NCI-H146 treated with DMSO at 0.1 percent for 48 hours (cell line): ENCODE results near the gene REEP2.
A peak's percentile ranks its signal among the peaks of the same experiment; 100 is the strongest.

Source experiments
- DNase-seq: peaks from one replicate; lab custom pipeline; 2025; ENCODE audit not compliant: unreplicated experiment; lab: John Stamatoyannopoulos, UW

The REEP2 gene

DNA sequence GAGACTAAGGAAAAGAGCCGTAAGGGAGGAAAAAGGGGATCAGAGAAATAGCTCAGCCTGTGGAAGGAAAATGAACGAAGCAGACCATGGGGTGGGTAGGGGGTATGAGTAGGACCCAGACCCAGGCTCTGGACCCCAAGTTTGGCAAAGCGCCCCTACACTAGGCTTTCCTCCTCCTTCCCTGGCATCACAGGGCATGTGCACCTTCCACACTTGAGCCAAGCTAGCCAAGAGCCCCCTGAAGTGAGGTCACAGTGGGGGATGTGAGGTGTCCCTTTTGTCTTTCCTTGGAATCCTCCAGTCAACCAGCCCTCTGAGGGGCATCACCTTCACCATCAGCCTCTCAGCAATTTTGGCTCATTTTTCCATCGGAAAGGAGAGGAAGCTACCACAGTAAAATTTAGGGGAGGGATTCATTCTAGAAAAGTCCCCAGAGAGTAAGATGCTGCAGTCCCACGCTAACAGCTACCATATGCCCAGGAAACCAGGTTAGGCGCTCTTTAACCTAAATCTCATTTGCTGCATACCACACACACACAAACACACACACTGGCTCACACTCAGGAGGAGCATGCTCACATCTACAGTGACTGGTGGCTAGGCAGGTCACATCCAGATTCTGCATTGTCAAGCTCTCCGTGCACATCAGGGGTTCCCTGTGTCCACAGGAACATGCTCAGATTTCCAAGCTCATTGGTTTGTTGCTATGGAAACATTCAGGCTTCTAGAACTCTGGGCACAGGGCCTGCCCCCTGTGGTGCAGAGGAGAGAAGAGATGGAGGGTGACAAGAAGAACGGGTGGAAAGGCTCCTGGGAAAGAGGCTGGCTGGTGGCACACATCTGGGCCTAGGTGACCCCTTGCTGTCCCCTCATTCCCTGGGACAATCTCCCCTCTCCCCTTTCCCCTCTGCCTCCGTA, 9.9 kb downstream of the REEP2 start:
- DNase-seq: peak; percentile 82

DNA sequence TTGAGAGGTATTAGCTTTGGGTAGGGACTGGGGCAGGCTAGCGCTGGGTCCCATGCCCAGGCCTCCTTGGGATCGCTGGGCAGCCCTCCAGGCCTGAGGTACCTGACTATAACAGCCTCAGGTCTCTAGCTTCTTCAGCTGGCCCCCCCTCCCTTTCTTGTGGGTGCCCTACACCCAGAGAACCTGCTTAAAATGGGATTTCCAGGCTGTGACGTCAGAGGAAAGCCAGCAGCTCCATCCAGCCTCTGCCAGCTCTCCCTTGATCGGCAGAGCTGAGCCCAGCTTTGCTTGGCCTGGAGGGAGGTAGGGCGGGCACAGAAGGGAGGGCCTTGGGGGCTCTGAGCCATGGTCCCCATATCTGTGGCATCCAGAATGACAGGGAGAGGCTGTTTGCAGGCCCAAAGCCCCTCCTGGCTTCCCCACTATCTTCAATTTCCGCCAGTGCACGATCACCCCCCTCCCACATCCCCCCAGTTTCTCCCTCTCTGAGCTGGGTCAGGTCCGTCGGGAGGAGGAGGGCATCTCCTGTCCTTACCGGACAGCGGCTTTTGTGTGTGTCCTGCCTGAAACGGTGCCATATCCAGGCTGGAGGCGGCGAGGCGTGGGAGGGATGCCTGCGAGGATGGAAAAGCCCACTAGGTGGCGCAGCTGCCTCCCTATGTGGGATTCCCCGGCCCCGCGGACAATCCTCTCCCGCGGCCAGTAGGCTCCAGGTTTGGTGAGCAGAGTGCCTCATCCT, 10.8 kb downstream of the REEP2 start:
- peak; percentile 35 for DNase-seq

DNA sequence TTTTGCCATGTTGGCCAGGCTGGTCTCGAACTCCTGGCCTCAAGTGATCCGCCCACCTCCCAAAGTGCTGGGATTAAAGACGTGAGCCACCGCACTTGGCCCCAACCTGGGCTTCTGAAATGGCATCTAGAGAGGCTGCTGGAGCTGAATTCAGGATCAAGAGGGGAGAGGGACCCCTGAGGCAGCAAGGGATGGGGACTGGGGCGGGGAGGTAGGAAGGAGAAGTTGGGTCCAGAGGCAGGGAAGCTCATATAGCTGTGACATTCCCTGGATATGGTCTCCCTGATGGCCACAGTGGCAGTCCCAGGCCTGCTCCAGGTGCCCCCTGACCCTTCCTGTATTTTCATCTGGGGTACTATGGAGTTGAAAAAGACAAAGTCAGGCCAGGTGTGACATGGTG, 12.1 kb downstream of the REEP2 start:
- no peak for DNase-seq

DNA sequence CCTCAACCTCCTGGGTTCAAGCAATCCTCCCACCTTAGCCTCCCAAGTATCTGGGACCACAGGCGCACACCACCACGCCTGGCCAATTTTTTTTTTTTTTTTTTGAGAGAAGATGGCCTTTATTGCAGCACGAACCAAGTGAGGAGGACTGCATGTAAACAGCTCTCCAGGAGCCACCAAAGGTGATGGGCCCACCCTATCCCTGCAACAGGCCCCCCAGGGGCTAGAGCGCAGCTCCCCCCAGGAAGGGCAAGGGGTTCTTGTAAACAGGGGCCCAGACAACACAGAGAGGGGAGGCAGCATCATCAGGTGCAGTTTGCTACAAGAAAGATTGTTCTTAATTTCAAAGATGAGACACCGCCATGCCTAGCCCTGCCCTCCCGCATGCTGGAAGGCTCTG, 13.9 kb downstream of the REEP2 start:
- no peak for DNase-seq

DNA sequence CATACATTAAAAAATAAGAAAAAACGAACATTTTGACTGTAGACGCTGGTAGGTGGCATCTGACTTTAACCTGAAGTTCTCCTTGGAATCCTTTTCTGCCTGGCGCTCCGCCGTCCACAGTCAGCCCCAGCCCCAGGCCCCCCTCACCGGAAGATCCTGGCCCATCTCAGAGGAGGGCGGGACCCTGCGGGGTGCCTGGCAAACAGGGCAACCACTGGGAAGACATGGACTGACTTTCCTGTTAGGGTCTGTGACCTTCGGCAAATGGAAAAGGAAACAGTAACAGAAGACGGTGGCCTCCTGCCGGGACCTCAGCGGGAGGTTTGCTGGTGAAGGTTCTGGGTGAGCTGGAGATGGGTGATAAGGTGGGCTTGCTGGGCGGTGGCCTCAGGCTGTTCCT, 14.7 kb downstream of the REEP2 start:
- DNase-seq: no peak

DNA sequence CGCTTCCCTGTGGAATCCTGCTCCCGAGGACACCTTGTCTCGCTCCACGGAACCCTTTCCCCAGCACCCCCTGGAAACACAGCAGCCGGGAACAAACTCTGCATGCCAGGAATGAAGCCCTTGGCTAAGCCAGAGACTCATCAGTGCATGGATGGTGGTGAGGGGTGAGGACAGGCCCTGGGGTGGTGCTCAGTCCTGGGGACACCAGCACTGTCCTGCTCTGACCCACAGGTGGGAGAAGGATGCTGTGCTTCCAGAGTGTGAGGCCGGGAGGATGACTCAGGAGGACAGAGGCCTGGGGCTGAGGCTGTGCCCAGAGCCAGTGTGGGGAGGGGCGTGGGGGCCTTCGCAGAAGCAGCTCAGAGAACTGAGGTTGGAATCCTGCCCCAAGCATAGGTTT, 15.3 kb downstream of the REEP2 start:
- no peak for DNase-seq

DNA sequence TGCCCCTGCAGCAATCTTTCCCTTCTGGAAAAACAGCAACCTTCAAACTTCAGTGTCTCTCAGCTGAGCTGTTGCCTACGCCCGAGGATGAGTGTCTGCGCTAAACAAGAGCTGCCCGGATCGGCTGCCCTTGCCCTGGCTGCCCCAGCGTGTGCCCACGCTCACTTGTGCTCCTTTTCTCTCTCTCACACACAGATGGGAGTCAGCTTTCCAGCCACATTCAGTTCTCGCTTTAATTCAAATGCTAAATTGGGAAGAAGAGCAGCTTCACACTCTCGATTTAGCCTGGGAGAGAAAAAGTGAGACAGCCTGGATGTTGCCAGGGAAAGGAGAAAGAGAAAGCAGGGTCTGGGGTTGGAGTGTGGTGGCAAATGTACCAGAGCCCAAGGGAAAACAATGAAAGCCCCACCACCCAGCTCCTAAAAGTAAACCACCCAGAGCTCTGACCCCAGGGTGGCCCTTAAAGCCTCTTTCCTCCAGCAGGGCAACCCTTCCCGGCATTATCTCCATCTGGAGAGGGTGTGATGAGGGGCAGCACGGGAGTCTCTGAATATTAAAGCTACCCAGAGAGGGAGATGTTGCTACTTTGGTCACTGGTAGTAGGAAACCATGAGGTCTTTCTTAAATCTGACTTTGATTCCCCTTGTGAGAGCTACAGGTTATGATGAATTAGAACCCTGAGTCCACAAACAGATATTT, 16.5 kb downstream of the REEP2 start:
- no peak for DNase-seq

DNA sequence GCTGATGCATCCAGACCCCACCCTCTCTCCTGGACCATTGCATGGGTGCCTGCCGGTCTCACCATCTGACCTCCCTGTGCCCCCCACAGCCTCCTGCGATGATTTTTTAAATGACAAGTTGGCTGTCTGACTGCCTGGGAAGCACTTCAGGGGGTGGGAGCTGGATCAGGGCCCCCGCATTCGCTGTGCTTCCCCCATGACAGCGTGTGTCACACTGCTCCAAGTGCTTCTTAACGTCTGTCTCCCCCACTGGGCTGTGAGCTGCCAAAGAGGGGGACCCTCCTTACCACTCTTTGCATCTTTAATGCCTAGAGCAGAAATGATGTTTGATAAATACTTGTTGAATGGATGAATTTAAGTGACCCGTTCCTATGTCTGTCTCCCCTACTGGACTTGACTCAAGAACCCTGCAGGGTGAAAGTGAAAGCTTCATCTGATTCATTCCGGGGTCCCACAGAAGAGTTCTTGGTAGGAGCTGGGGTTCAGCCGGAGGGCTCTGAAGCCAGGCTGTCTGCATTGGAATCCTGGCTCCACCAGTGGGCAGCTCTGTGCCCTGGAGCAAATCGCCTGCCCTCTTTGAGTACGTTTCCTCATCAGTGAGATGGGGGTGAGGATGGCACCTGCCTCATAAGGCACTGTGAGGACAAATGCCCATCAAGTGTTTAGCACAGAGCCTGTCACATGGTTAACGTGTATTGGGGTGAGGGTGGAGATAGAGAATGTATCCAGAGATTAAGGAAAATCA, 18.8 kb downstream of the REEP2 start:
- DNase-seq: no peak

DNA sequence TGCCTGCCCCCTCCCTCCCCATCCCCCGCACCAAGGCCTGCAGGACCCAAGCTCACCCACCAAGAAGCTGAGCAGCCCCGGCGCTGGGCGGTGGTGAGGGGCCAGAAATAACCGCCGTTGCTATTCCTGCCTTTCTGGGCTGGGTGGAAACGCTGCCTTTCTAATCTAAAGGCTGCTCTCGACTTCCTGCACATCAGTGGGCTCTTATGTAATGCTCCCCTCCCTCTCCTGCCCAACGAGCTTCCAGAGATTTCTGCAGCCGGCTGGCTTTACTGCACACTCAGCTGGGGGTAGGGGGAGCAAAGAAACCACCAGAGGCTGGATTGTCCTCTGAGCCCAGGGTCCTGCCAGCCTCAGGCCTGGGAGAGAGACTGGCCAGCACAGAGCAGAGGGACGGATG, 19.5 kb downstream of the REEP2 start:
- no peak for DNase-seq

DNA sequence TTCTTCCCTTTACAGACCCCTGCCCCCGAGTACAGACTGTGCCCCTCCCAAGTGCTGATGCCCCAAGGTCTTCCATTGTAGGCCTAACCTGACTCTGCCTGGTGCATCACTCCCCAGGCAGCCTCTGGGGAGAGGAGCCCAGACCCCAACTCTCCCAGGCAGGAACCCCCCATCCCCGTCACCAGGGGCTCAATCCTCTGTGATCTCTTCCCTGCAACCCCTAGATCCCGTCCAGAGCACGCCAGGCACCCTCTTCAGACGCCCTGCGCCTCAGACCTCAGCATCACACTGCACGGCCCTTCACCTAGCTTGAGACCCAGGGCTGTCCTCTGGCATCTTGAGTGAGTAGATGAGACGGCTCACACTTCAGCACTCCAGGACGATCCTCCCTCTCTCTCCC, 20.0 kb downstream of the REEP2 start:
- DNase-seq: no peak

DNA sequence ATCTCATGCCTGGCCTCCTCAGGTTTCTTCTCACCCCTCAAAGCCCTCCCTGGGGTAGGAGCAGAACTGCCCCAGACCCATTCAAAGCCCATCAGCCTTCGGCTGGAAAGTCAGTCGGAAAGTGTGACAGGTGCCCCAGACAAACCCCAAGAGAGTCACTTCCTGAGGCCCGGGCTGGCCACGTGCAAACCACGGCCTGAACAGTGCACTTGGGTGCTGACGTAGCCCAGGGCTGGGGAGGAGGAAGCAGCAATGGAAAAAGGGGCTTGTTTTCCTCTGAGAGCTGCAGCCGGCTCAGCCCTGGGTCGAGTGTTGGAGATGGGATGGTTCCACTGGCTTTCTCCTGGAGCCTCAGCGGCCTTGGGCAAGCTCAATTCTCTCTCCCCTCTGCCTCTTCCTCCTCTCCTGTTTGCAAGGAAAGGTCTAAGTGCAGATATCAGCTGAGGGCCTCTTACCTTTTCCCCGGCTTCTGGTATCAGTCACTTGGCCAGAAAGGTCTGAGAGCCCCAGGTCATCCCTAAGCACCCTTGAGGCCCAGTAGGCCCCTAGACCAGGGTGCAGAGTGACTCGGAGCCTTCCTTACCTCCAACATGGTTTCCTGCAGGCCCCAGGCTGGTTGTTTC, 20.6 kb downstream of the REEP2 start:
- DNase-seq: no peak

DNA sequence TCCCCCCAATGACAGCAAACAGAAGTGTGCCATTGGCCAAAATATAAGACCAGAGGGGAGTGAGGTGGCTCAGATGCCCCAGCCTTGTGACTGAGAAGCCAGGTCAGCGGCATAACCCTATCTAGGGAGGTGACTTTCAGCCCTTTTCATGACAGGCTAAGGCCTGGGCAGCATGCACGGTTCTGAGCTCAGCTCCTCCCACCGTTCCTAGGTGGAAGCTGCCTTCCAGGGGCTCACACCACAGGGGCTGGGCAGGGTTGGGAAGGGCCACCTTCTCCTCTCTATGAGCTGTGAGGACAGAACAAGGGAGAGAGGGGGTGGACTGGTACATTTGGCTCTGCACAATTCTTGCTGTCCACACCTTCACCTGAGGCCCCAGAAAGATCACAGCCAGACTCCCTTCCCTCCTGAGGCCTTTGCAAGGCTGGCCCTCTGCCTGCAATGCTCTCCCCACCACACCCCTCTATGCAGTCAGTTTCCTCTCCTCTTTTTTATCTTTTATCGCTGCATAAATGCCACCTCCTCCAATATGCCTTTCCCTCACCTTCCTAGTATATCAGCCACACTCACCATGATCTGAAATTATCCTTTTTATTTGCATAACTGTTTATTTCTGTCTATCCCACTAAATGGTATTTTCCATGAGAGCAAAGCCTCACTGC, 21.3 kb downstream of the REEP2 start:
- DNase-seq: no peak

DNA sequence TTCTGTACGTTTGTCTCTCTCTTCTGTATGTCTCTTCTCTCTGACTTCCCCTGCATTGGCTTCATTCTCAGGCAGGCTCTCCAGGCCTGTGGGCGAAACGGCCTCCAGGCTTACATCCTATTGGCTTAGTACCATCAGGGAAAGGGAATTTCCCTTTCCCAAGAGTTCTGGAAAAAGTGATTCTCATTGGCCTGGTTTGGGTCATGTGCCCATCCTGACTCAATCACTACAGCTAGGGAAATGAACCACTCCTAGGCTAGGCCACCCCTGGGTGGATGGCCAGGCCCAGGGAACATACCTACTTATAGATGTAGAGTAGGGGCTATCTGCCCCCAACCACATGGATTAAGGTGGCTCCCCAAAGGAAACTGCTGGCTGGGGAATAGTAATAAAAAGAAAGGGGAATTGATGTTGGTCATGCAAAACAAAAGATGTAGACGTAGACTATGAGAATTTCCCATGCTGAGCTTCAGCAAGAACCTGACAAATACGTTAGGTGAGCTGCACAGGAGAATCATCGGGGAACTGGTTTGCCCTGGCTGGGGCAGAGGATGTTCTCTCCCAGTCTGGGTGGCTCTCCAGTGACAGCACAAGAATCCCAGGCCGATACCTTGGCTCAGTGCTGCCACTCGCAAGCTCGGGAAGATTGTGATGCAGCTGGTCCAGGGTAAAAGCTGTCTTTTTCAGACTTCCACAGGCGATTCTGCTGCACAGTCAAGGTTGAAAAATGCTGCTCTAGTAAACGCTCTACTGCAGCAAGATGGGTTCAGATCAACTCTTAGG, 22.7 kb downstream of the REEP2 start:
- DNase-seq: no peak

DNA sequence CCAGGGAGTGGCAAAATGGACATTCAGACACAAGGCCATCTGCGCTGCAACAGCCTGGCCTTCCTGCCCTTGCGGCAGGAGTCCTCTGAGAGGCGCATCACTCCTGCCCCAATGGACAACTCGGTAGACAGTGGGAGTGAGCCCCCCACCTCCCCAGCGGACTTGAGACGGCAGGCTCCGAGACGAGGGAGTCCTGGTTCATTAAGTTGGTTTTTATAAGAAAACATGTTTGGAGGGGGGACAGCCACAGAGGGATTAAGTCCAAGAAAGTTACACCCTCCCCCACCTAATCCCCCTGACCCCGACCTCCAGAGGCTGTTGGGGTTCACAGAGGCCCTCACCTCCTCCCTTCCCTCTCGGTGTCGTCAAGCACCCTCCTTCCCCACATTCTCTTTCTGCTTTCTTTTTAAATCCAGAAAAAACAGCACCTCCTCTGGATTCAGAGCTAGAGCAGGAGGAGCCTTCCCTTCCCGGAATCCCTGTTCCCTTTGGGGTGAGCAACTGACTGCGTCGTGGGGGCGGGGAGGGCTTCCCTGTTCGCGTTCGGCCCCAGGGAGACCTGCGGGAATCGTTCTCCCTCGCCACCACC, 24.7 kb downstream of the REEP2 start:
- DNase-seq: no peak

DNA sequence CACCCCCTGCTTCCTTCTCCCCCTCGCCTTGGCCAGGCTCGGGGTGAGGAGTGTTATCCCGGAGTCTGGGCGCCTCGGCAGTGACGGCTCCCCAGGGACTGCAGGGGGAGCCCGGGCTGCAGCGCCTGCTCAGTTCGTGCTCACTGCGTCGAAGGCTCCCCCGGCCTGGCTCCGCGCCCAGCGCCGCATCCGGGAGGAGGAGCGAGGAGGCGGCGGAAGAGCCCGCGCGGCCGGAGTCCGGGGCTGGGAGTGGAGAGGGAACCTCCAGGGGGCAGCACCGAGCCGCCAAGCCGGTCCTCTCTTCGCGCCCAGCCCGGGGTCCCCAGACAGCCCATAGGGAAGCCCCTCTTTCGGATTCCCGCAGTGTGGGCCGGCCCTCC, 25.1 kb downstream of the REEP2 start:
- DNase-seq: peak; percentile 74

DNA sequence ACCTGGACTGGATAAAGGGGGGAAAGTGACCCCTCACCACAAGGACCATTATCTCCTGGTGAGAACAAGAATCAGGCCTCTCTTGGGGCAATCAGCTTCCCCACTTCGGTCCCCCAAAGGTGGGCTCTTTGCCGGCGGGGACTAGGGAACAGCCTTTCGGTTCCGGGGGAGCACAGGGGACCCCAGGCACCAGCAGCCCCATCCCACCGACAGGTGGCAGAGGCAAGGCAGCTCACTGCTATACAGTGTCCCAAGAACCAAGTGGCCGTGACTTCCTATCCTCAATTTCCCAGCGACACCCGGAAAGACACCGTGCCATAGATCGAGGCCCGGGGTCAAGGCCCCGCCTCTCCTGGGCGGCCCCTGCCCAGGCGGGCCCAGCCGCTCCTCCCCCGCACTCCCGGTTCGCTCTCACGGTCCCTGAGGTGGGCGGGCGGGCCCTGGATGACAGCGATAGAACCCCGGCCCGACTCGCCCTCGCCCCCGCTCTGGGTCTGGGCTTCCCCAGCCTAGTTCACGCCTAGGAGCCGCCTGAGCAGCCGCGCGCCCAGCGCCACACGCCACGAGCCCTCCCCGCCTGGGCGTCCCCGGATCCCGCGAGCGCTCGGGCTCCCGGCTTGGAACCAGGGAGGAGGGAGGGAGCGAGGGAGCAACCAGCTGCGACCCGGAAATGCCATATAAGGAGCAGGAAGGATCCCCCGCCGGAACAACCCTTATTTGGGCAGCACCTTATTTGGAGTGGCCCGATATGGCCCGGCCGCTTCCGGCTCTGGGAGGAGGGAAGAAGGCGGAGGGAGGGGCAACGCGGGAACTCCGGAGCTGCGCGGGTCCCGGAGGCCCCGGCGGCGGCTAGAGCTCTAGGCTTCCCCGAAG, 25.8 kb downstream of the REEP2 start:
- peak; percentile 87 for DNase-seq

DNA sequence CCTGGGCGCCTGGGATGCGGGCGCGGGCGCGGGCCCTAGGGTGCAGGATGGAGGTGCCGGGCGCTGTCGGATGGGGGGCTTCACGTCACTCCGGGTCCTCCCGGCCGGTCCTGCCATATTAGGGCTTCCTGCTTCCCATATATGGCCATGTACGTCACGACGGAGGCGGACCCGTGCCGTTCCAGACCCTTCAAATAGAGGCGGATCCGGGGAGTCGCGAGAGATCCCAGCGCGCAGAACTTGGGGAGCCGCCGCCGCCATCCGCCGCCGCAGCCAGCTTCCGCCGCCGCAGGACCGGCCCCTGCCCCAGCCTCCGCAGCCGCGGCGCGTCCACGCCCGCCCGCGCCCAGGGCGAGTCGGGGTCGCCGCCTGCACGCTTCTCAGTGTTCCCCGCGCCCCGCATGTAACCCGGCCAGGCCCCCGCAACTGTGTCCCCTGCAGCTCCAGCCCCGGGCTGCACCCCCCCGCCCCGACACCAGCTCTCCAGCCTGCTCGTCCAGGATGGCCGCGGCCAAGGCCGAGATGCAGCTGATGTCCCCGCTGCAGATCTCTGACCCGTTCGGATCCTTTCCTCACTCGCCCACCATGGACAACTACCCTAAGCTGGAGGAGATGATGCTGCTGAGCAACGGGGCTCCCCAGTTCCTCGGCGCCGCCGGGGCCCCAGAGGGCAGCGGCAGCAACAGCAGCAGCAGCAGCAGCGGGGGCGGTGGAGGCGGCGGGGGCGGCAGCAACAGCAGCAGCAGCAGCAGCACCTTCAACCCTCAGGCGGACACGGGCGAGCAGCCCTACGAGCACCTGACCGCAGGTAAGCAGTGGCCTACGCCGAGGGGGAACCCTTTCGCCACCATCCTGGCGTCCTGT, 26.6 kb downstream of the REEP2 start, which contains the start of gene EGR1:
TSS of gene EGR1 (plus strand) at position 219 of the 864 bp plus-strand sequence. CDS start at position 502, 283 bp downstream.
- DNase-seq: peak; percentile 79
